Measurements from ENCODE around the gene NR2C1. TPM values are rescaled to one million over a fixed set of nuclear protein-coding genes. Genes with fewer than 3 reads are reported as not detected.

The NR2C1 gene
- total and polyA plus RNA-seq, 2 of the 8 experiments (the other 6 are each of a cell fraction or from before 2014, with no cell fraction given): 22.8 to 48.3 TPM

DNA sequence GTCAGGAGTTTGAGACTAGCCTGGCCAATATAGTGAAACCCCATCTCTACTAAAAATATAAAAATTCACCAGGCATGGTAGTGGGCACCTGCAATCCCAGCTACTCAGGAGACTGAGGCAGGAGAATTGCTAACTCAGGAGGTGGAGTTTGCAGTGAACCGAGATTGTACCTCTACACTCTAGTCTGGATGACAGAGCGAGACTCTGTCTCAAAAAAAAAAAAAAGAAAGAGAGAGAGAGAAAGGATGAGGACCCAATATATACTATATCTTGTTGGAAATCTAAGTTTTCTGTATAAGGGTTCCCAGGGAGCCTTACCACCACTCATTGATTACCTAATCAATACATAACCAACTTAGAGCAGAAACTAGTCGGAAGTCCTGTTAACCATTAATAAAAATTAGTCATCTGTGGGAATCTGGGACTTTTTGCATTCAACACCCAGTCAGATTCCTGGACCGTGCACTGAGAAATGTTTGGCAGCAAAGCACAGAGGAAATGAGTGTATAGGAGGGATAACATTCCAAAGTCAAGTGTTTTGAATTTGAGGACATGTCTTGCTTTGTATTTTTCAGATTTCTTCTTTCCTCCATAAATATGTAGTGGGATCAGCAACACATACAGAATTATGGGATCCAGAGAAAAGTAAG, 44.8 kb upstream of the NR2C1 start (continued):
- TF ChIP-seq, protein P1, sequence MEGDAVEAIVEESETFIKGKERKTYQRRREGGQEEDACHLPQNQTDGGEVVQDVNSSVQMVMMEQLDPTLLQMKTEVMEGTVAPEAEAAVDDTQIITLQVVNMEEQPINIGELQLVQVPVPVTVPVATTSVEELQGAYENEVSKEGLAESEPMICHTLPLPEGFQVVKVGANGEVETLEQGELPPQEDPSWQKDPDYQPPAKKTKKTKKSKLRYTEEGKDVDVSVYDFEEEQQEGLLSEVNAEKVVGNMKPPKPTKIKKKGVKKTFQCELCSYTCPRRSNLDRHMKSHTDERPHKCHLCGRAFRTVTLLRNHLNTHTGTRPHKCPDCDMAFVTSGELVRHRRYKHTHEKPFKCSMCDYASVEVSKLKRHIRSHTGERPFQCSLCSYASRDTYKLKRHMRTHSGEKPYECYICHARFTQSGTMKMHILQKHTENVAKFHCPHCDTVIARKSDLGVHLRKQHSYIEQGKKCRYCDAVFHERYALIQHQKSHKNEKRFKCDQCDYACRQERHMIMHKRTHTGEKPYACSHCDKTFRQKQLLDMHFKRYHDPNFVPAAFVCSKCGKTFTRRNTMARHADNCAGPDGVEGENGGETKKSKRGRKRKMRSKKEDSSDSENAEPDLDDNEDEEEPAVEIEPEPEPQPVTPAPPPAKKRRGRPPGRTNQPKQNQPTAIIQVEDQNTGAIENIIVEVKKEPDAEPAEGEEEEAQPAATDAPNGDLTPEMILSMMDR (IDR thresholded peaks at IDR 0.05; ENCODE audit: control extremely low read depth in 1 of 3, insufficient read depth in 1 of 3, low read depth in 1 of 3, low read length in 3 of 3): no peak
- TF ChIP-seq, protein P2, sequence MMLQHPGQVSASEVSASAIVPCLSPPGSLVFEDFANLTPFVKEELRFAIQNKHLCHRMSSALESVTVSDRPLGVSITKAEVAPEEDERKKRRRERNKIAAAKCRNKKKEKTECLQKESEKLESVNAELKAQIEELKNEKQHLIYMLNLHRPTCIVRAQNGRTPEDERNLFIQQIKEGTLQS (IDR thresholded peaks at IDR 0.05; ENCODE audit: insufficient read depth, low read depth, low read length): no peak
- TF ChIP-seq, protein P3, sequence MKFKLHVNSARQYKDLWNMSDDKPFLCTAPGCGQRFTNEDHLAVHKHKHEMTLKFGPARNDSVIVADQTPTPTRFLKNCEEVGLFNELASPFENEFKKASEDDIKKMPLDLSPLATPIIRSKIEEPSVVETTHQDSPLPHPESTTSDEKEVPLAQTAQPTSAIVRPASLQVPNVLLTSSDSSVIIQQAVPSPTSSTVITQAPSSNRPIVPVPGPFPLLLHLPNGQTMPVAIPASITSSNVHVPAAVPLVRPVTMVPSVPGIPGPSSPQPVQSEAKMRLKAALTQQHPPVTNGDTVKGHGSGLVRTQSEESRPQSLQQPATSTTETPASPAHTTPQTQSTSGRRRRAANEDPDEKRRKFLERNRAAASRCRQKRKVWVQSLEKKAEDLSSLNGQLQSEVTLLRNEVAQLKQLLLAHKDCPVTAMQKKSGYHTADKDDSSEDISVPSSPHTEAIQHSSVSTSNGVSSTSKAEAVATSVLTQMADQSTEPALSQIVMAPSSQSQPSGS (IDR thresholded peaks at IDR 0.05; ENCODE audit: low read length): no peak
- no peak for TF ChIP-seq CREB1 (IDR thresholded peaks at IDR 0.05)
